Left ventricle myocardium inferior (tissue), 1 donor: ENCODE data around the gene NTN3. TPM values are rescaled to one million over a fixed set of nuclear protein-coding genes. Genes with fewer than 3 reads are reported as not detected.

Source experiments
- DNase-seq: peaks from one replicate; pipeline ENCODE4 v3.0.0-alpha.2; 2020
- H3K27ac ChIP-seq: fragments of 200-600 bp; replicated peaks from 2 replicates; pipeline ENCODE4 v1.8.0; 2021
- H3K27me3 ChIP-seq: fragments of 200-600 bp; 2 replicates; pipeline ENCODE4 v1.8.0; 2021; ENCODE audit warnings: low read depth
- H3K36me3 ChIP-seq: fragments of 200-600 bp; 2 replicates; pipeline ENCODE4 v1.8.0; 2021
- H3K4me1 ChIP-seq: fragments of 200-600 bp; 2 replicates; pipeline ENCODE4 v1.8.0; 2021
- H3K4me3 ChIP-seq: fragments of 200-600 bp; 2 replicates; pipeline ENCODE4 v1.8.0; 2021; ENCODE audit warnings: mild to moderate bottlenecking, moderate library complexity
- H3K9me3 ChIP-seq: fragments of 200-600 bp; replicated peaks from 2 replicates; pipeline ENCODE4 v1.8.0; 2021
- CTCF ChIP-seq: fragments of 200-600 bp; IDR thresholded peaks from 2 replicates; pipeline ENCODE4 v1.8.0; 2021; ENCODE audit warnings: antibody characterized with exemption, mild to moderate bottlenecking, borderline replicate concordance
- intact Hi-C: fragments of 100-400 bp; cut with micrococcal nuclease; formaldehyde crosslinking; loops from one replicate; pipeline ENCODE4 v1.11.0; 2022
- total RNA-seq: library from RNA; stranded (reverse); fragmentation: NEBNext Ultra II Directional; extraction: Animal tissue kit (Norgen Biotek cat#: 25700); gene quantifications from one replicate; pipeline ENCODE4 v1.2.1, GENCODE V29; 2021
- donor health status: DM: no; HTN: yes; CAD: no; lungs with severe emphysema.

Gene NTN3
- total RNA-seq, 1 donor from 2014 or later, result 0.14 TPM

DNA sequence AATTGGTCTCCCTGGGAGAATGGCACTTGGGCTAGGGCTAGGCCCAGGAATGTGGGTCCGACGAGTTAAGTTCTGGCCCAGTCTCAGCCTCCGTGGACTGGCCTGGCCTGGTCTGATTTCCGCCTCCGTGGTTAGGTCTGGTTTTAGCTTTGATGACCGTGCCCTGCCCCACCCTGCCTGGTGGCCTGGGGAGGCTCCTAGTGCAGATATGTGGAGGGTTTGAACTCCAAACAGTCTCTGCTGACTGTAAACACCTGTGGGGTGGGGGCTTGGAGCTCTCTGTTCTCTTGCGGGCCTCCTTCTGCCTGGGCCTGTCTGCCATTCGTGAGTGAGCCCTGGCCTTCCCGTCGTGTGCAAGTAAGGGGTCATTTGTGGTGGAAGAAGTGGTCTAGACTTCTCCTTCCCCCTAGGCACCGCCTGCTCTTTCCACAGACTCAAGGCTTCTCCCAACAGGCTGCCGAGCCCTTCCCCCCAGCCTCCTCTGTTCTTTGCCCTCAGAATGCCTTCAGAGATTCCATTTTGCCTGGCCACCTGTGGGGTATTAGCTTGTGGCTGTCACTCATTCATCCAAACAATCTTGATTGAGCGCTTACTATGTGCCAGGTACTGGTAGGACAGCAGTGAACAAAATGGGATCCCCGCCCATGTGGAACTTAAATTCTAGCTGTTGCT is 44.2 kb downstream of the NTN3 start:
- Histone ChIP-seq H3K27ac (peak overlapping the region; percentile 92), H3K27me3 (no peaks in the 10 kb centered on the region), H3K4me3 (peak overlapping the region; percentile 97), H3K9me3 (no peaks in the 10 kb centered on the region), H3K4me1 (peaks cover 78% of the 10 kb centered on the region), H3K36me3 (no peaks in the 10 kb centered on the region)
- no peak for TF ChIP-seq CTCF
- intact Hi-C loops, result no loop called here
- DNase-seq, result no peak

- Histone ChIP-seq H3K4me3 (peak overlapping the region; percentile 97), H3K4me1 (peaks cover 84% of the 10 kb centered on the region), H3K36me3 (peaks cover 5% of the 10 kb centered on the region), H3K27ac (peak overlapping the region; percentile 92), H3K9me3 (no peaks in the 10 kb centered on the region), H3K27me3 (no peaks in the 10 kb centered on the region)
- DNase-seq, result no peak
- intact Hi-C loops, result no loop called here
- TF ChIP-seq CTCF, result no peak
Observed at GRCh38 chr16:2516391-2517240, 45.5 kb downstream of the NTN3 start.

DNA sequence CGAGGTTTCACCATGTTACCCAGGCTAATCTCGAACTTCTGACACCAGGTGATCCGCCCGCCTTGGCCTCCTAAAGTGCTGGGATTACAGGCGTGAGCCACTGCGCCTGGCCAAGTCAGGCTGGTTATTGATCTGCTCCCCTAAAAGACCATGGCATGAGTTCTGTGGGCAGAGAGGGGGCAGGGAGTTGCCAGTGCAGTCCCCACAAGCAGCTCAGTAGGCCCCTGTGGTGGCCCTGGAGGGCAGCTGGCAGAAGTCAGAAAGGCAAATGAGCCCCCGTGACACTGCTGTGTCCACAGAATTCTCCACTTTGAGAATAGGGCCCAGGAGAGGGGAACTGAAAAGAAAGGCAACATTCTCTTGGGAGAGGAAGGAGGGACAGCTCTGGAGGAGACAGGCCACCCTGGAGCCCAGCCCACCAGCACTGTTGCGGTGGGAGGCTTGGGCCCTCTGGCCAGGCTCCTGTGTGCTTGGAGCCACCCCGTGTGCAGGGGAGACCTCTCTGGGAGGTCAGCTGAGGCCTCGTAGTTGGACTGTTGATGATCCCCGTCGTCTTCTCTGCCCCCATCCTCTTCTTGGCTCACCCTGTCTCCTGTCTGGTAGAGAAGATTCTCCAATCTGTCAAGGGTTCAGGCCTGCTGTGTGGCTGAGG is 47.0 kb downstream of the NTN3 start:
- no peaks in the 10 kb centered on the region for H3K9me3 ChIP-seq
- DNase-seq, result no peak
- H3K27me3 ChIP-seq, result no peaks in the 10 kb centered on the region
- intact Hi-C loops, result no loop called here
- no peak for TF ChIP-seq CTCF
- H3K36me3 ChIP-seq, result peaks cover 14% of the 10 kb centered on the region
- peak overlapping the region; percentile 77 for H3K4me3 ChIP-seq
- peak overlapping the region; percentile 88 for H3K27ac ChIP-seq
- H3K4me1 ChIP-seq, result peaks cover 75% of the 10 kb centered on the region

DNA sequence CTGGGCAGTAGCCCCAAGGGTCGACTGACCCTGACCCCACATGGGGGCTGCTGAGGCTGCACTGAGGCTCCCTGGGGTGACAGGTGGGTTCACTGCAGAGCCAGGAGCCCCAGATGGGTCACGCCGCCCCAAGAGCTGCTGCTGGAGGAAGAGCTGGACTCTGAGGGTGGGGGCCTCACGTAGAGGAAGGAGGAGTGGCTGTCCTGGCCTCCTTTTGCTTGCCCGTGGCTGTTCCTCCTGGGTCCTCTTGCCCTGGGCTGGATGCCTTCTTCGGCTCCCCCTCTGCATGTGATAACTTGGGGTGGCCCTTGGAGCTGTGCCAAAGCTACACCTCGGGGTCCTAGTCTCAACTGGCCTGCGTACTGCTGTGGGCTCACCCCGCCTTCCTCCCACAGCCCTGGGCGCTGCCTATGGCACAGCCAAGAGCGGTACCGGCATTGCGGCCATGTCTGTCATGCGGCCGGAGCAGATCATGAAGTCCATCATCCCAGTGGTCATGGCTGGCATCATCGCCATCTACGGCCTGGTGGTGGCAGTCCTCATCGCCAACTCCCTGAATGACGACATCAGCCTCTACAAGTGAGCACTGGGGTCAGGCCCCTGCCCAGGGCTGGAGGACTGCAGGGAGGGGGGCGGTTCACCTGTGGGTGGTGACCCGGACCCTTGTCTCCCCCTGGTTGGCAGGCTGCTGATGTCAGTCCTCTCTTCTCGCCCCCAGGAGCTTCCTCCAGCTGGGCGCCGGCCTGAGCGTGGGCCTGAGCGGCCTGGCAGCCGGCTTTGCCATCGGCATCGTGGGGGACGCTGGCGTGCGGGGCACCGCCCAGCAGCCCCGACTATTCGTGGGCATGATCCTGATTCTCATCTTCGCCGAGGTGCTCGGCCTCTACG is 48.0 kb downstream of the NTN3 start:
- Histone ChIP-seq H3K36me3 (peaks cover 24% of the 10 kb centered on the region), H3K27me3 (no peaks in the 10 kb centered on the region), H3K9me3 (no peaks in the 10 kb centered on the region), H3K4me3 (peak overlapping the region; percentile 77), H3K4me1 (peaks cover 69% of the 10 kb centered on the region), H3K27ac (peak overlapping the region; percentile 88)
- intact Hi-C loops, result no loop called here
- no peak for DNase-seq
- no peak for TF ChIP-seq CTCF

GRCh38 chr16:2519711-2520080 is 48.6 kb downstream of the NTN3 start:
- DNase-seq, result no peak
- Histone ChIP-seq H3K27ac (peak overlapping the region; percentile 88), H3K36me3 (peaks cover 30% of the 10 kb centered on the region), H3K27me3 (no peaks in the 10 kb centered on the region), H3K9me3 (no peaks in the 10 kb centered on the region), H3K4me1 (peaks cover 64% of the 10 kb centered on the region), H3K4me3 (peak overlapping the region; percentile 77)
- TF ChIP-seq CTCF, result no peak
- intact Hi-C loops, result no loop called here
